HCT116 (cell line): Measurements from ENCODE around the gene KIF7. TPM values are rescaled to one million over a fixed set of nuclear protein-coding genes. Genes with fewer than 3 reads are reported as not detected.

Source experiments
- ATAC-seq: fragments of 200-7000 bp; cut with Tn5 transposase; 2 replicates; pipeline ENCODE4 v1.9.1; 2020; ENCODE audit warnings: mild to moderate bottlenecking, moderate library complexity
- BruUV-seq: library from RNA; stranded (reverse); fragments of 400-500 nt; replicated peaks from 2 replicates; lab custom pipeline; 2021; lab: Mats Ljungman, UMichigan
- CTCF ChIA-PET: fragments of 300-600 bp; sonication (Branson Sonifier 250); formaldehyde crosslinking; loops from one replicate; lab custom pipeline; 2021; ENCODE audit warnings: antibody characterized with exemption; lab: Charles Lee
- POLR2A ChIA-PET: fragments of 300-600, 350-600 bp; sonication (Branson Sonifier 250); formaldehyde crosslinking; loops from one replicate; lab custom pipeline; 2021; ENCODE audit warnings: antibody characterized with exemption; lab: Charles Lee
- RAD21 ChIA-PET, 2 experiments: fragments of 300-600 bp; sonication (Branson Sonifier 250); formaldehyde crosslinking; loops; one replicate each; lab custom pipeline; 2023; ENCODE audit warnings: low total read pairs in 2 of 2; ENCODE audit not compliant: uncharacterized antibody in 2 of 2, unreplicated experiment in 2 of 2, low non-redundant PET in 1 of 2; lab: Charles Lee
- DNase-seq: peaks from one replicate; pipeline ENCODE4 v3.0.0-alpha.2; 2010; ENCODE audit warnings: low read depth, low spot score
- H2AFZ ChIP-seq: fragments of 200-600 bp; shearing (Covaris generic), sonication (generic); 2 replicates; pipeline ENCODE4 v1.6.1; 2017; ENCODE audit warnings: low read depth, mixed run types, mixed read lengths, antibody characterized with exemption, low read length; ENCODE audit not compliant: poor library complexity, severe bottlenecking
- H3K27ac ChIP-seq: 2 replicates; pipeline ENCODE4 v1.5.1; 2012; ENCODE audit warnings: low read depth, low read length
- H3K27me3 ChIP-seq: fragments of 200-600 bp; sonication (generic); 2 replicates; pipeline ENCODE4 v1.6.1; 2016; ENCODE audit warnings: mixed run types, low read length, mixed read lengths; ENCODE audit not compliant: insufficient read depth
- H3K36me3 ChIP-seq, 2 experiments: fragments of 200-500 bp in 1 of 2; fragments of 200-600 bp in 1 of 2; sonication (Bioruptor generic) in 1 of 2; sonication (generic) in 1 of 2; 2 replicates each; pipeline versions ENCODE4 v1.5.1 to v1.6.1; 2014 to 2016; ENCODE audit warnings: low read length in 2 of 2, inconsistent platforms in 1 of 2, mixed read lengths in 1 of 2, mixed run types in 1 of 2; ENCODE audit not compliant: insufficient read depth in 2 of 2, control insufficient read depth in 1 of 2
- H3K4me1 ChIP-seq, 2 experiments: fragments of 200-600 bp in 1 of 2; sonication (generic) in 1 of 2; 2 replicates each; pipeline versions ENCODE4 v1.5.1 to v1.6.1; 2012 to 2017; ENCODE audit warnings: low read length in 2 of 2, inconsistent platforms in 1 of 2, mild to moderate bottlenecking in 1 of 2, mixed read lengths in 1 of 2, mixed run types in 1 of 2, moderate library complexity in 1 of 2; ENCODE audit not compliant: insufficient read depth in 2 of 2, control insufficient read depth in 1 of 2
- H3K4me2 ChIP-seq: fragments of 200-600 bp; sonication (generic); 2 replicates; pipeline ENCODE4 v1.6.1; 2017; ENCODE audit warnings: mixed run types, low read length, mixed read lengths
- H3K4me3 ChIP-seq, 2 experiments: fragments of 200-600 bp in 1 of 2; sonication (generic) in 1 of 2; replicated peaks in 1 of 2; 2 replicates each; pipeline ENCODE4 v1.5.1; 2011 to 2016; ENCODE audit warnings: low read length in 2 of 2, control low read depth in 1 of 2, low read depth in 1 of 2, mild to moderate bottlenecking in 1 of 2, mixed read lengths in 1 of 2, mixed run types in 1 of 2
- H3K79me2 ChIP-seq: fragments of 200-600 bp; sonication (generic); 2 replicates; pipeline ENCODE4 v1.6.1; 2017; ENCODE audit warnings: mild to moderate bottlenecking, mixed run types, low read length, moderate library complexity, mixed read lengths; ENCODE audit not compliant: insufficient read depth
- H3K9ac ChIP-seq: fragments of 200-600 bp; sonication (generic); 2 replicates; pipeline ENCODE4 v1.6.1; 2016; ENCODE audit warnings: low read length, mixed read lengths
- H3K9me2 ChIP-seq: fragments of 200-600 bp; sonication (generic), shearing (Covaris generic); 2 replicates; pipeline ENCODE4 v1.6.1; 2017; ENCODE audit warnings: mixed run types, mild to moderate bottlenecking, moderate library complexity; ENCODE audit not compliant: insufficient read depth
- H3K9me3 ChIP-seq, 2 experiments: fragments of 200-500 bp in 1 of 2; fragments of 200-600 bp in 1 of 2; sonication (Bioruptor generic) in 1 of 2; sonication (generic) in 1 of 2; 2 replicates each; pipeline ENCODE4 v1.6.1; 2014 to 2017; ENCODE audit warnings: low read length in 2 of 2, mixed read lengths in 2 of 2, inconsistent platforms in 1 of 2, low read depth in 1 of 2, mild to moderate bottlenecking in 1 of 2, mixed run types in 1 of 2, moderate library complexity in 1 of 2; ENCODE audit not compliant: control insufficient read depth in 1 of 2, insufficient read depth in 1 of 2
- H4K20me1 ChIP-seq: fragments of 200-600 bp; sonication (generic), shearing (Covaris generic); 2 replicates; pipeline ENCODE4 v1.6.1; 2017; ENCODE audit warnings: mixed run types, mild to moderate bottlenecking, moderate library complexity; ENCODE audit not compliant: insufficient read depth
- ATF3 ChIP-seq: IDR thresholded peaks from 2 replicates; pipeline ENCODE4 v1.6.1; 2012
- CEBPB ChIP-seq: IDR thresholded peaks from 2 replicates; pipeline ENCODE4 v1.6.1; 2012; ENCODE audit warnings: low read depth
- EGR1 ChIP-seq: IDR thresholded peaks from 2 replicates; pipeline ENCODE4 v1.6.1; 2012; ENCODE audit warnings: low read depth
- ELF1 ChIP-seq: IDR thresholded peaks from 2 replicates; pipeline ENCODE4 v1.6.1; 2012; ENCODE audit warnings: low read depth, borderline replicate concordance
- FOSL1 ChIP-seq: IDR thresholded peaks from 2 replicates; pipeline ENCODE4 v1.6.1; 2012; ENCODE audit warnings: low read depth
- POLR2AphosphoS5 ChIP-seq: IDR thresholded peaks from 2 replicates; pipeline ENCODE4 v1.6.1; 2011; ENCODE audit warnings: mild to moderate bottlenecking, low read depth, low read length, moderate library complexity
- RAD21 ChIP-seq: IDR thresholded peaks from 2 replicates; pipeline ENCODE4 v1.6.1; 2012; ENCODE audit warnings: low read depth, mild to moderate bottlenecking
- REST ChIP-seq: IDR thresholded peaks from 2 replicates; pipeline ENCODE4 v1.6.1; 2012; ENCODE audit warnings: low read depth
- ZFX ChIP-seq: fragments of 450-650 bp; IDR thresholded peaks from 2 replicates; pipeline ENCODE4 v1.6.1; 2017
- ZNF274 ChIP-seq: fragments of 200-500 bp; sonication (Bioruptor generic); IDR thresholded peaks from 2 replicates; pipeline ENCODE4 v1.6.1; 2014; ENCODE audit warnings: mild to moderate bottlenecking, low read depth, low read length, inconsistent platforms
- intact Hi-C: fragments of 100-400 bp; cut with micrococcal nuclease; formaldehyde crosslinking; loops from 2 replicates; pipeline ENCODE4 v1.10.0; 2022
- total RNA-seq: library from RNA; stranded (reverse); gene quantifications from one replicate; pipeline ENCODE4 v1.2.1, GENCODE V29; 2021; ENCODE audit not compliant: unreplicated experiment
- TF ChIP-seq, protein P1 (sequence below): IDR thresholded peaks from 2 replicates; pipeline ENCODE4 v1.6.1; 2012

The KIF7 gene
- total RNA-seq, 1 experiment from 2014 or later: 0.12 TPM

GRCh38 chr15:89614164-89614563, 41.1 kb downstream of the KIF7 start:
- ChIA-PET POLR2A (interaction anchor here (0.7 kb wide), 1 partner anchor 46 kb away, joined by 3 read pairs; no protein-coding TSS in a partner anchor), RAD21 (no interaction called here)
- H3K36me3 ChIP-seq: peaks cover 58 to 64% of the 10 kb centered on the region in 2 experiments

More at GRCh38 chr15:89614164-89614563, 41.1 kb downstream of the KIF7 start:
- Histone ChIP-seq H3K9me2 (no peaks in the 10 kb centered on the region), H3K4me1 (no peaks in the 10 kb centered on the region), H3K79me2 (peaks cover 46% of the 10 kb centered on the region), H3K4me2 (no peak overlapping the region), H3K9me3 (no peaks in the 10 kb centered on the region), H4K20me1 (no peaks in the 10 kb centered on the region), H3K27me3 (no peaks in the 10 kb centered on the region), H3K27ac (no peak overlapping the region), H3K4me3 (no peak overlapping the region), H3K9ac (no peak overlapping the region), H2AFZ (no peak overlapping the region)
- no peak for DNase-seq
- ATAC-seq: no peak
- no TSS peak for BruUV-seq
- intact Hi-C loops: no loop called here
- CTCF ChIA-PET: no interaction called here
- TF ChIP-seq CEBPB: no peak
- TF ChIP-seq, protein P1, sequence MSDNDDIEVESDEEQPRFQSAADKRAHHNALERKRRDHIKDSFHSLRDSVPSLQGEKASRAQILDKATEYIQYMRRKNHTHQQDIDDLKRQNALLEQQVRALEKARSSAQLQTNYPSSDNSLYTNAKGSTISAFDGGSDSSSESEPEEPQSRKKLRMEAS: no peak
- no peak for TF ChIP-seq FOSL1
- no peak for TF ChIP-seq RAD21
- TF ChIP-seq ATF3: no peak
- no peak for TF ChIP-seq ELF1
- TF ChIP-seq EGR1: no peak
- no peak for TF ChIP-seq ZFX
- TF ChIP-seq REST: no peak
- no peak for TF ChIP-seq POLR2AphosphoS5
- no peak for TF ChIP-seq ZNF274
